Prostate gland (tissue), 2 donors: ENCODE data around the gene BRF1.

ENCODE experiments used
- POLR2A ChIP-seq: fragments of 450-650 bp; IDR thresholded peaks from one replicate; pipeline ENCODE4 v1.6.1; 2016; ENCODE audit warnings: antibody characterized with exemption, mild to moderate bottlenecking
- POLR2AphosphoS5 ChIP-seq: sonication (generic); formaldehyde crosslinking; IDR thresholded peaks from one replicate; pipeline ENCODE4 v1.6.1; 2017; ENCODE audit warnings: antibody characterized with exemption
- TF ChIP-seq, protein P1 (sequence below), 4 experiments: fragments of 200-600 bp in 2 of 4; fragments of 450-650 bp in 2 of 4; sonication (generic) in 2 of 4; IDR thresholded peaks; 1 replicate in 3 of 4; 2 replicates in 1 of 4; pipeline ENCODE4 v1.5.1; 2016 to 2019; ENCODE audit warnings: antibody characterized with exemption in 4 of 4, mild to moderate bottlenecking in 2 of 4, moderate library complexity in 2 of 4

DNA sequence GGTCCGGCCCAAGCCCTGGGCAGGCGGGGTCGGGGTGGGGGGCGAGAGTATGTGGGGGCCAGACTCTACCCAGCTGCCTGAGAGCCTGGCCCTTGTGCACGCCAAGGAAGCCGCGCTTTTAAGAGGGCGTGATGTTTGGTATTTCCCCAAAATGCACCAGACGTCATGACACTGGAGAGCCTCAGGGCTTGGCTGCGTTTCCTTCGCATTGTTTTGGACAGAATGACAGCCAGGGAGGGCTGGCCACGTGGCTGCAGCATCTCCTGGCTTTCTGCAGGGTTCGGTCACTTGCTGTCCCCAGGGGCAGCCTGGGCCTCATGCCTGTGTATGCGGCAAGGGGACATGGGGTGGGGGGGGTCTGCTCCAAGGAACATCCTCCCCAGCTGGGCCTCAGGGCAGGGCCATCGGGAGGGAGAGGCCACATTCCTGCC is 103.6 kb downstream of the BRF1 start:
- TF ChIP-seq POLR2A (no peak), POLR2AphosphoS5 (peak; percentile 21)
- TF ChIP-seq, protein P1, sequence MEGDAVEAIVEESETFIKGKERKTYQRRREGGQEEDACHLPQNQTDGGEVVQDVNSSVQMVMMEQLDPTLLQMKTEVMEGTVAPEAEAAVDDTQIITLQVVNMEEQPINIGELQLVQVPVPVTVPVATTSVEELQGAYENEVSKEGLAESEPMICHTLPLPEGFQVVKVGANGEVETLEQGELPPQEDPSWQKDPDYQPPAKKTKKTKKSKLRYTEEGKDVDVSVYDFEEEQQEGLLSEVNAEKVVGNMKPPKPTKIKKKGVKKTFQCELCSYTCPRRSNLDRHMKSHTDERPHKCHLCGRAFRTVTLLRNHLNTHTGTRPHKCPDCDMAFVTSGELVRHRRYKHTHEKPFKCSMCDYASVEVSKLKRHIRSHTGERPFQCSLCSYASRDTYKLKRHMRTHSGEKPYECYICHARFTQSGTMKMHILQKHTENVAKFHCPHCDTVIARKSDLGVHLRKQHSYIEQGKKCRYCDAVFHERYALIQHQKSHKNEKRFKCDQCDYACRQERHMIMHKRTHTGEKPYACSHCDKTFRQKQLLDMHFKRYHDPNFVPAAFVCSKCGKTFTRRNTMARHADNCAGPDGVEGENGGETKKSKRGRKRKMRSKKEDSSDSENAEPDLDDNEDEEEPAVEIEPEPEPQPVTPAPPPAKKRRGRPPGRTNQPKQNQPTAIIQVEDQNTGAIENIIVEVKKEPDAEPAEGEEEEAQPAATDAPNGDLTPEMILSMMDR (IDR thresholded peaks at IDR 0.05): no peak
